Measurements from ENCODE around the gene OGFR.

The OGFR gene

GRCh38 chr20:62772990-62773844 is 31.4 kb upstream of the OGFR start:
- no peak overlapping the region for H2AFZ ChIP-seq (ENCODE audit: low read depth, low read length, severe bottlenecking)
- no peaks in the 10 kb centered on the region for H4K20me1 ChIP-seq (ENCODE audit: low read depth, low read length)
- no peak overlapping the region for H3K4me3 ChIP-seq (ENCODE audit: insufficient read depth, low read length, poor library complexity, severe bottlenecking)
- H3K79me2 ChIP-seq (ENCODE audit: insufficient read depth, low read length): no peaks in the 10 kb centered on the region
- no peaks in the 10 kb centered on the region for H3K9me2 ChIP-seq (replicated peaks; ENCODE audit: insufficient read depth, low read length)
- H3K27ac ChIP-seq (ENCODE audit: low read depth, low read length): no peak overlapping the region
- H3F3A ChIP-seq (ENCODE audit: insufficient read depth): no peaks in the 10 kb centered on the region
- no peaks in the 10 kb centered on the region for H3K9me3 ChIP-seq (ENCODE audit: insufficient read depth, low read length)
- H3K27me3 ChIP-seq (ENCODE audit: low read length): no peaks in the 10 kb centered on the region
- TF ChIP-seq, protein P1, sequence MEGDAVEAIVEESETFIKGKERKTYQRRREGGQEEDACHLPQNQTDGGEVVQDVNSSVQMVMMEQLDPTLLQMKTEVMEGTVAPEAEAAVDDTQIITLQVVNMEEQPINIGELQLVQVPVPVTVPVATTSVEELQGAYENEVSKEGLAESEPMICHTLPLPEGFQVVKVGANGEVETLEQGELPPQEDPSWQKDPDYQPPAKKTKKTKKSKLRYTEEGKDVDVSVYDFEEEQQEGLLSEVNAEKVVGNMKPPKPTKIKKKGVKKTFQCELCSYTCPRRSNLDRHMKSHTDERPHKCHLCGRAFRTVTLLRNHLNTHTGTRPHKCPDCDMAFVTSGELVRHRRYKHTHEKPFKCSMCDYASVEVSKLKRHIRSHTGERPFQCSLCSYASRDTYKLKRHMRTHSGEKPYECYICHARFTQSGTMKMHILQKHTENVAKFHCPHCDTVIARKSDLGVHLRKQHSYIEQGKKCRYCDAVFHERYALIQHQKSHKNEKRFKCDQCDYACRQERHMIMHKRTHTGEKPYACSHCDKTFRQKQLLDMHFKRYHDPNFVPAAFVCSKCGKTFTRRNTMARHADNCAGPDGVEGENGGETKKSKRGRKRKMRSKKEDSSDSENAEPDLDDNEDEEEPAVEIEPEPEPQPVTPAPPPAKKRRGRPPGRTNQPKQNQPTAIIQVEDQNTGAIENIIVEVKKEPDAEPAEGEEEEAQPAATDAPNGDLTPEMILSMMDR (IDR thresholded peaks at IDR 0.05; ENCODE audit: insufficient read depth, low read length, poor library complexity, severe bottlenecking): no peak
- TF ChIP-seq EZH2phosphoT487 (conservative IDR thresholded peaks at IDR 0.05; ENCODE audit: low read length): no peak
- no peak overlapping the region for H3K9ac ChIP-seq (ENCODE audit: low read length)
- no peaks in the 10 kb centered on the region for H3K36me3 ChIP-seq (ENCODE audit: low read length)
- no peak overlapping the region for H3K4me2 ChIP-seq (ENCODE audit: low read depth, low read length, poor library complexity, severe bottlenecking)

GRCh38 chr20:62773845-62774714 is 30.6 kb upstream of the OGFR start:
- H3K4me3 ChIP-seq (ENCODE audit: insufficient read depth, low read length, poor library complexity, severe bottlenecking): no peak overlapping the region
- no peaks in the 10 kb centered on the region for H3F3A ChIP-seq (ENCODE audit: insufficient read depth)
- H3K9me2 ChIP-seq (replicated peaks; ENCODE audit: insufficient read depth, low read length): no peaks in the 10 kb centered on the region
- no peak overlapping the region for H3K27ac ChIP-seq (ENCODE audit: low read depth, low read length)
- no peak for TF ChIP-seq EZH2phosphoT487 (conservative IDR thresholded peaks at IDR 0.05; ENCODE audit: low read length)
- TF ChIP-seq, protein P1 (IDR thresholded peaks at IDR 0.05; ENCODE audit: insufficient read depth, low read length, poor library complexity, severe bottlenecking): no peak
- no peaks in the 10 kb centered on the region for H3K79me2 ChIP-seq (ENCODE audit: insufficient read depth, low read length)
- H2AFZ ChIP-seq (ENCODE audit: low read depth, low read length, severe bottlenecking): no peak overlapping the region
- H3K9me3 ChIP-seq (ENCODE audit: insufficient read depth, low read length): no peaks in the 10 kb centered on the region
- H3K36me3 ChIP-seq (ENCODE audit: low read length): no peaks in the 10 kb centered on the region
- no peaks in the 10 kb centered on the region for H3K27me3 ChIP-seq (ENCODE audit: low read length)
- H3K4me2 ChIP-seq (ENCODE audit: low read depth, low read length, poor library complexity, severe bottlenecking): no peak overlapping the region
- H4K20me1 ChIP-seq (ENCODE audit: low read depth, low read length): no peaks in the 10 kb centered on the region
- H3K9ac ChIP-seq (ENCODE audit: low read length): no peak overlapping the region

GRCh38 chr20:62774762-62775161 is 29.9 kb upstream of the OGFR start:
- Histone ChIP-seq H4K20me1 (ENCODE audit: low read depth, low read length) (no peaks in the 10 kb centered on the region), H3K27me3 (ENCODE audit: low read length) (no peaks in the 10 kb centered on the region), H2AFZ (ENCODE audit: low read depth, low read length, severe bottlenecking) (no peak overlapping the region), H3K4me3 (ENCODE audit: insufficient read depth, low read length, poor library complexity, severe bottlenecking) (no peak overlapping the region), H3K79me2 (ENCODE audit: insufficient read depth, low read length) (no peaks in the 10 kb centered on the region), H3K9ac (ENCODE audit: low read length) (no peak overlapping the region), H3K4me2 (ENCODE audit: low read depth, low read length, poor library complexity, severe bottlenecking) (no peak overlapping the region), H3F3A (ENCODE audit: insufficient read depth) (no peaks in the 10 kb centered on the region), H3K36me3 (ENCODE audit: low read length) (no peaks in the 10 kb centered on the region), H3K27ac (ENCODE audit: low read depth, low read length) (no peak overlapping the region), H3K9me3 (ENCODE audit: insufficient read depth, low read length) (no peaks in the 10 kb centered on the region), H3K9me2 (replicated peaks; ENCODE audit: insufficient read depth, low read length) (no peaks in the 10 kb centered on the region)
- TF ChIP-seq EZH2phosphoT487 (conservative IDR thresholded peaks at IDR 0.05; ENCODE audit: low read length): no peak
- TF ChIP-seq, protein P1 (IDR thresholded peaks at IDR 0.05; ENCODE audit: insufficient read depth, low read length, poor library complexity, severe bottlenecking): no peak

All from SU-DHL-6 (cell line).